Ovary (tissue), 3 donors: ENCODE data around the gene DDX51.

Experiments used
- CTCF ChIP-seq, 3 donors: fragments of 450-650 bp in 2 of 3; fragments of 200-600 bp in 1 of 3; IDR thresholded peaks; one replicate each; pipeline versions ENCODE4 v1.5.1 to v1.8.0; 2016 to 2022; ENCODE audit warnings: antibody characterized with exemption in 3 of 3, mild to moderate bottlenecking in 1 of 3
- EP300 ChIP-seq: sonication (generic); formaldehyde crosslinking; IDR thresholded peaks from one replicate; pipeline ENCODE4 v1.6.1; 2017; ENCODE audit warnings: antibody characterized with exemption
- POLR2A ChIP-seq: fragments of 450-650 bp; IDR thresholded peaks from one replicate; pipeline ENCODE4 v1.6.1; 2017; ENCODE audit warnings: antibody characterized with exemption, mild to moderate bottlenecking, moderate library complexity
- donor health status: DM: no; HTN: no; CAD: no.

DNA sequence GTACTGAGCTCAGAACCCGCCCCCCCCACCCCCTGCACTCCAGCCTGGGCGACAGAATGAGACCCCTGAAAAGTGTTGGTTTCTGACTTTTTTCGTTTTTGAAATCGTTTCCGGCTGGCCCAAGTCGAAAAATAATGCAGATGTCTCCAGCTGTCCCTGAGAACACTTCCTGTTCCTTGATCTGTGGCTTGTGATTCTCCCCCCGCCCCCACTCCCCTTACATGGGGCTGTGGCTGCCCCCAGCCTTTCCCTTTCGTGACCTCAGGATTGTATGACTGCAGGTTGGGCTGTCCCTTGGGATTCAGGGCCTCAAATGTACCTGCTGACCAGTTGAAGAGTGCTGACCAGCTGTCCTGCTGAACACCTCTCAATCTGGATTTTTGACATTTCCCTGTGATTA lies 34.2 kb upstream of the DDX51 start:
- TF ChIP-seq CTCF (IDR thresholded peaks at IDR 0.05): no peak
- no peak for TF ChIP-seq POLR2A
- no peak for TF ChIP-seq EP300
